ENCODE results near the gene FABP7. TPM values are rescaled to one million over a fixed set of nuclear protein-coding genes. Genes with fewer than 3 reads are reported as not detected.

Gene FABP7
- total RNA-seq, 1 experiment from 2014 or later, result not detected

DNA sequence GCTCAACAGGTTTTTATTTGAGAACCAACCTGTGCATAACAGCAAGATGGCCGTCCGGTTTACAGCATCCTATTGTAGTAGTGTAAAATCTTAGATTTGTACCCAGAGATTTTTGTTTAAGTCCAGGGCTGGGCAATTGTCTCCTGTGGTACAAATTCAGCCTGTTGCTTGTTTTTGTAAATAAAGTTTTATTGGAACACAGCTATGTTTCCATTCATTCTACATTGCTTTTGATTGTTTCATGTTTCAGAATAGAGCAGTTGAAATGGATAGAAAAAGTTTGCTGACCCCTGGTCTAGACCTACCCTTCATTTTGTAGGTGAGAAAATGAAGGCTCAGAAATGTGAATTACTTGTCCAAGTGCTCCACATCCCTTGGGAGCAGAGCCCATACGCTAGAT lies 18.0 kb downstream of the FABP7 start:
- no peaks in the 10 kb centered on the region for H3K9me3 ChIP-seq
- no peak for DNase-seq
- POLR2A ChIA-PET, result interaction anchor here (0.9 kb wide), 1 partner anchor 8 kb away, joined by 3 read pairs; the partner anchor contains the start of gene SMPDL3A
- intact Hi-C loops (cut with micrococcal nuclease; ENCODE audit: unreplicated experiment), result no loop called here
- peaks cover 21% of the 10 kb centered on the region for H3K4me1 Mint-ChIP-seq (ENCODE audit: low read depth, unreplicated experiment)
- no peaks in the 10 kb centered on the region for H3K9me3 Mint-ChIP-seq (ENCODE audit: unreplicated experiment)
- peak overlapping the region; percentile 21 for H3K27ac Mint-ChIP-seq (ENCODE audit: unreplicated experiment)
- no peaks in the 10 kb centered on the region for H3K27me3 ChIP-seq (replicated peaks; ENCODE audit: control insufficient read depth, insufficient read depth, low read length)
- no peak overlapping the region for H3K4me3 ChIP-seq (ENCODE audit: low read depth, low read length)
- peaks cover 51% of the 10 kb centered on the region for H3K4me1 ChIP-seq
- no peaks in the 10 kb centered on the region for H3K27me3 Mint-ChIP-seq (ENCODE audit: insufficient read depth, unreplicated experiment)
- BruUV-seq (replicated peaks), result no TSS peak
- peaks cover 13% of the 10 kb centered on the region for H3K36me3 Mint-ChIP-seq (ENCODE audit: insufficient read depth, unreplicated experiment)
- no peak overlapping the region for H3K4me3 Mint-ChIP-seq (ENCODE audit: unreplicated experiment)
- CTCF ChIA-PET, result interaction anchor here (1.3 to 1.4 kb wide), 2 partner anchors 25 to 26 kb away, joined by 5 to 8 read pairs; no protein-coding TSS in a partner anchor
- no peaks in the 10 kb centered on the region for H3K36me3 ChIP-seq (ENCODE audit: control insufficient read depth, insufficient read depth, low read length)
- TF ChIP-seq, protein P1, sequence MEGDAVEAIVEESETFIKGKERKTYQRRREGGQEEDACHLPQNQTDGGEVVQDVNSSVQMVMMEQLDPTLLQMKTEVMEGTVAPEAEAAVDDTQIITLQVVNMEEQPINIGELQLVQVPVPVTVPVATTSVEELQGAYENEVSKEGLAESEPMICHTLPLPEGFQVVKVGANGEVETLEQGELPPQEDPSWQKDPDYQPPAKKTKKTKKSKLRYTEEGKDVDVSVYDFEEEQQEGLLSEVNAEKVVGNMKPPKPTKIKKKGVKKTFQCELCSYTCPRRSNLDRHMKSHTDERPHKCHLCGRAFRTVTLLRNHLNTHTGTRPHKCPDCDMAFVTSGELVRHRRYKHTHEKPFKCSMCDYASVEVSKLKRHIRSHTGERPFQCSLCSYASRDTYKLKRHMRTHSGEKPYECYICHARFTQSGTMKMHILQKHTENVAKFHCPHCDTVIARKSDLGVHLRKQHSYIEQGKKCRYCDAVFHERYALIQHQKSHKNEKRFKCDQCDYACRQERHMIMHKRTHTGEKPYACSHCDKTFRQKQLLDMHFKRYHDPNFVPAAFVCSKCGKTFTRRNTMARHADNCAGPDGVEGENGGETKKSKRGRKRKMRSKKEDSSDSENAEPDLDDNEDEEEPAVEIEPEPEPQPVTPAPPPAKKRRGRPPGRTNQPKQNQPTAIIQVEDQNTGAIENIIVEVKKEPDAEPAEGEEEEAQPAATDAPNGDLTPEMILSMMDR (IDR thresholded peaks at IDR 0.05; ENCODE audit: insufficient read depth in 1 of 2, low read depth in 1 of 2, low read length in 1 of 2, severe bottlenecking in 1 of 2, unreplicated experiment in 1 of 2), result no peak

DNA sequence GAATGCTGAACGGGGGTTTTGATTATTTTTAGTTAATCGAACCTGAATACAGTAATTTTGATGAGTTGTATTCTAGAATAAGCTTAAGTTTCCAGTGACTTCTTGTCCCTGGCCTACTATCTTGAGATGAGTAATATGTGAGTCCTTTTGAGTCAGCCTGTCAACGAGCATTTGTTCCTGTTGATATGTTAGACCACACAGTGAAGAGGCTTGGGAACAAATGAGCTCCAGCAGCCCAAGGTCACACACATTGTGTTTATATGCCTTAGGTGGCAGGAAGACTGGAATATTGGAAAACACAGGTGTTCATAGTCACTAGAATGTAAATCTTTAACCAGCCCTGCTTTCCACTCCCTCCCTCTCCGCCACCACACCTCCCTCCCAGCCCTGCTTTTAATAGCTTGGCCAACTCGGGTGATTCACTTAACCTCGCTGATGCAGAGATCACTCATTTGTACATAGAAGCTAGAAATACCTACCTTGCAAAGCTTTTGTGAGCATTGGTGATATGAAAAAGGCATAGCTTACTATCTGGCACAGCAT lies 18.7 kb downstream of the FABP7 start:
- Histone ChIP-seq H3K4me1 (peaks cover 47% of the 10 kb centered on the region), H3K4me3 (ENCODE audit: low read depth, low read length) (no peak overlapping the region), H3K36me3 (ENCODE audit: control insufficient read depth, insufficient read depth, low read length) (no peaks in the 10 kb centered on the region), H3K27me3 (replicated peaks; ENCODE audit: control insufficient read depth, insufficient read depth, low read length) (no peaks in the 10 kb centered on the region), H3K9me3 (no peaks in the 10 kb centered on the region)
- Mint-ChIP-seq H3K27ac (ENCODE audit: unreplicated experiment) (peak overlapping the region; percentile 21), H3K36me3 (ENCODE audit: insufficient read depth, unreplicated experiment) (peaks cover 13% of the 10 kb centered on the region), H3K4me3 (ENCODE audit: unreplicated experiment) (no peak overlapping the region), H3K9me3 (ENCODE audit: unreplicated experiment) (no peaks in the 10 kb centered on the region), H3K4me1 (ENCODE audit: low read depth, unreplicated experiment) (peaks cover 15% of the 10 kb centered on the region), H3K27me3 (ENCODE audit: insufficient read depth, unreplicated experiment) (no peaks in the 10 kb centered on the region)
- intact Hi-C loops (cut with micrococcal nuclease; ENCODE audit: unreplicated experiment), result no loop called here
- ChIA-PET CTCF (interaction anchor here (0.9 to 1.4 kb wide), 3 partner anchors 9 to 27 kb away, joined by 5 to 9 read pairs (median 8); partner anchors contain the start of gene SMPDL3A), POLR2A (interaction anchor here (0.9 kb wide), 1 partner anchor 9 kb away, joined by 3 read pairs; the partner anchor contains the start of gene SMPDL3A)
- BruUV-seq (replicated peaks), result no TSS peak
- TF ChIP-seq, protein P1 (IDR thresholded peaks at IDR 0.05; ENCODE audit: insufficient read depth in 1 of 2, low read depth in 1 of 2, low read length in 1 of 2, severe bottlenecking in 1 of 2, unreplicated experiment in 1 of 2), result no peak
- DNase-seq, result peak; percentile 61 to 62

DNA sequence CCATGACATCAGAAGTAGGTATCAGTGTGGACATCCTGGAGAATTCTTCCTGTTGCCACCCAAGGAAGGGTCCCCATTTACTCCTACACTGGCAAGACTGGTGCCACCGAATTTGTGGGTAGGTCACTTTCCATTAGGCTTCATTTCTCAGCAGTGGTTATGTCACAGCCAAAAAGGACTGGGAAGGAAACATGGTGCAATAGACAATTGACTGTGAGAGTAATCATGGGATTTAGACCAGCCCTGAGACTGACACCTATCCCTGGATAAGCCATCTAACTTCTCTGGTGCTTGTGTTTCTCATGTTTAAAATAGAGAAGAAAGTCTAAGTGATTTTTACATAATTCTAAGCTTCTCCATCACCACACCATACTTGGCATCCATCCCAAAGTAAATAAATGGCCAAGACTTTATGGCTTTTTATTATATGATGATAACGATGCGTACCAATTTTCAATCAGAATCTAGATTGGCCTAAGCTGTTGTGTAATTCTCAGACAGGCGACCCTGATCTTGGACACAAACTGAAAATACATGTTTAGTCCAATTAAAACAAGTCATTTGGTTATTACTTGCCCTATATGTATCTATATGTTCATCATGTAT lies 19.7 kb downstream of the FABP7 start:
- Mint-ChIP-seq H3K4me3 (ENCODE audit: unreplicated experiment) (no peak overlapping the region), H3K27ac (ENCODE audit: unreplicated experiment) (no peak overlapping the region), H3K4me1 (ENCODE audit: low read depth, unreplicated experiment) (peaks cover 22% of the 10 kb centered on the region), H3K9me3 (ENCODE audit: unreplicated experiment) (no peaks in the 10 kb centered on the region), H3K36me3 (ENCODE audit: insufficient read depth, unreplicated experiment) (peaks cover 13% of the 10 kb centered on the region), H3K27me3 (ENCODE audit: insufficient read depth, unreplicated experiment) (no peaks in the 10 kb centered on the region)
- Histone ChIP-seq H3K27me3 (replicated peaks; ENCODE audit: control insufficient read depth, insufficient read depth, low read length) (no peaks in the 10 kb centered on the region), H3K36me3 (ENCODE audit: control insufficient read depth, insufficient read depth, low read length) (no peaks in the 10 kb centered on the region), H3K9me3 (no peaks in the 10 kb centered on the region), H3K4me1 (peaks cover 46% of the 10 kb centered on the region), H3K4me3 (ENCODE audit: low read depth, low read length) (no peak overlapping the region)
- no TSS peak for BruUV-seq (replicated peaks)
- CTCF ChIA-PET, result no interaction called here
- no peak for DNase-seq
- intact Hi-C loops (cut with micrococcal nuclease; ENCODE audit: unreplicated experiment), result no loop called here
- POLR2A ChIA-PET, result no interaction called here
- TF ChIP-seq, protein P1 (IDR thresholded peaks at IDR 0.05; ENCODE audit: insufficient read depth in 1 of 2, low read depth in 1 of 2, low read length in 1 of 2, severe bottlenecking in 1 of 2, unreplicated experiment in 1 of 2), result no peak

Data from Caco-2 (cell line).